Endothelial cell of umbilical vein (primary cell): ENCODE measurements around the gene NTMT1.
"Not testable (repeated sequence)": the region's sequence is repeated elsewhere in the genome, so short reads cannot be mapped to it uniquely, and the experiment has no call there.

Source experiments
- CTCF ChIP-seq, 2 donors: IDR thresholded peaks; 1 replicate in 1 of 2; 2 replicates in 1 of 2; pipeline ENCODE4 v1.5.1; 2011; ENCODE audit warnings: low read length in 2 of 2, mild to moderate bottlenecking in 2 of 2, moderate library complexity in 2 of 2, control low read depth in 1 of 2, inconsistent platforms in 1 of 2, low read depth in 1 of 2; ENCODE audit not compliant: insufficient read depth in 1 of 2; ENCODE audit errors: extremely low read depth in 1 of 2
- EZH2 ChIP-seq: IDR thresholded peaks from 2 replicates; pipeline ENCODE4 v1.6.1; 2012; ENCODE audit warnings: borderline replicate concordance, low read depth, mild to moderate bottlenecking, moderate library complexity, low read length, inconsistent platforms; ENCODE audit not compliant: severe bottlenecking
- GATA2 ChIP-seq: IDR thresholded peaks from 2 replicates; pipeline ENCODE4 v1.7.0; 2011; ENCODE audit warnings: low read depth, mild to moderate bottlenecking, moderate library complexity, mixed read lengths, low read length; ENCODE audit not compliant: insufficient read length, insufficient read depth
- JUN ChIP-seq: IDR thresholded peaks from 2 replicates; pipeline ENCODE4 v1.6.1; 2011; ENCODE audit warnings: borderline replicate concordance, low read depth; ENCODE audit not compliant: insufficient read length, insufficient read depth
- MAX ChIP-seq: IDR thresholded peaks from 2 replicates; pipeline ENCODE4 v1.6.1; 2011; ENCODE audit not compliant: insufficient read depth, insufficient read length
- MYC ChIP-seq: IDR thresholded peaks from one replicate; pipeline ENCODE4 v1.6.1; 2011; ENCODE audit warnings: mild to moderate bottlenecking, low read depth, low read length
- POLR2A ChIP-seq: IDR thresholded peaks from 2 replicates; pipeline ENCODE4 v1.6.1; 2012; ENCODE audit warnings: low read depth, mild to moderate bottlenecking, control low read depth, low read length
- POLR2AphosphoS5 ChIP-seq: IDR thresholded peaks from 2 replicates; pipeline ENCODE4 v1.6.1; 2012; ENCODE audit warnings: low read depth, mild to moderate bottlenecking, control low read depth, low read length, moderate library complexity; ENCODE audit not compliant: insufficient read depth

- not testable (repeated sequence) for TF ChIP-seq CTCF (IDR thresholded peaks at IDR 0.05; ENCODE audit: extremely low read depth in 1 of 2, insufficient read depth in 1 of 2, low read depth in 1 of 2, low read length in 2 of 2); EZH2; POLR2AphosphoS5; POLR2A; GATA2; MYC; JUN; MAX
Measured at GRCh38 chr9:129636343-129636742, 10.4 kb downstream of the NTMT1 start.
